HepG2 (cell line): Measurements from ENCODE around the gene KDM2B. TPM values are rescaled to one million over a fixed set of nuclear protein-coding genes. Genes with fewer than 3 reads are reported as not detected.
A peak's percentile ranks its signal among the peaks of the same experiment; 100 is the strongest.

Source experiments
- AKAP8 ChIP-seq: sonication (generic); formaldehyde crosslinking; IDR thresholded peaks from 2 replicates; pipeline ENCODE4 v1.5.1; 2020; ENCODE audit warnings: mild to moderate bottlenecking, missing genetic modification reagents
- CC2D1A ChIP-seq: sonication (generic); formaldehyde crosslinking; IDR thresholded peaks from 2 replicates; pipeline ENCODE4 v1.8.1; 2023; ENCODE audit warnings: mild to moderate bottlenecking, missing genetic modification reagents
- CHD2 ChIP-seq: IDR thresholded peaks from 2 replicates; pipeline ENCODE4 v1.6.1; 2011; ENCODE audit warnings: low read depth, low read length, improper control_type of control experiment
- EEA1 ChIP-seq: sonication (generic); formaldehyde crosslinking; IDR thresholded peaks from 2 replicates; pipeline ENCODE4 v1.5.1; 2020; ENCODE audit warnings: mild to moderate bottlenecking, missing genetic modification reagents, borderline replicate concordance
- GATAD2A ChIP-seq: IDR thresholded peaks from 2 replicates; pipeline ENCODE4 v1.6.1; 2016
- GZF1 ChIP-seq: sonication (generic); formaldehyde crosslinking; IDR thresholded peaks from 2 replicates; pipeline ENCODE4 v1.5.1; 2020; ENCODE audit warnings: mild to moderate bottlenecking, missing genetic modification reagents
- HDAC6 ChIP-seq: fragments of 200-600 bp; sonication (generic); IDR thresholded peaks from 2 replicates; pipeline ENCODE4 v1.7.0; 2017; ENCODE audit warnings: mild to moderate bottlenecking, antibody characterized with exemption, low read length, low read depth
- HIVEP1 ChIP-seq: sonication (generic); formaldehyde crosslinking; IDR thresholded peaks from 2 replicates; pipeline ENCODE4 v1.4.0; 2020; ENCODE audit warnings: mild to moderate bottlenecking, missing genetic modification reagents
- HOXA9 ChIP-seq: sonication (generic); formaldehyde crosslinking; IDR thresholded peaks from 2 replicates; pipeline ENCODE4 v1.8.1; 2022; ENCODE audit warnings: missing genetic modification reagents, mild to moderate bottlenecking, moderate library complexity, borderline replicate concordance
- KDM2A ChIP-seq: sonication (generic); formaldehyde crosslinking; IDR thresholded peaks from 2 replicates; pipeline ENCODE4 v1.4.0; 2020; ENCODE audit warnings: low read depth, missing genetic modification reagents, borderline replicate concordance
- KMT2A ChIP-seq: sonication (generic); formaldehyde crosslinking; IDR thresholded peaks from 2 replicates; pipeline ENCODE4 v1.4.0; 2020; ENCODE audit warnings: missing genetic modification reagents
- SIN3A ChIP-seq: IDR thresholded peaks from 2 replicates; pipeline ENCODE4 v1.6.1; 2011; ENCODE audit warnings: low read depth, mild to moderate bottlenecking, control low read depth, low read length, borderline replicate concordance
- SOX13 ChIP-seq, 3 experiments: fragments of 450-650 bp in 1 of 3; sonication (generic) in 1 of 3; formaldehyde crosslinking in 1 of 3; IDR thresholded peaks in 2 of 3; conservative IDR thresholded peaks in 1 of 3; 2 replicates each; pipeline versions ENCODE4 v1.5.0 to v1.6.1; 2016 to 2020; ENCODE audit warnings: antibody characterized with exemption in 1 of 3, mild to moderate bottlenecking in 1 of 3, missing compliant biosample characterization in 1 of 3, missing genetic modification reagents in 1 of 3, moderate library complexity in 1 of 3
- ZNF235 ChIP-seq: sonication (generic); formaldehyde crosslinking; IDR thresholded peaks from 2 replicates; pipeline ENCODE4 v1.8.1; 2023; ENCODE audit warnings: mild to moderate bottlenecking, missing genetic modification reagents, borderline replicate concordance
- ZNF781 ChIP-seq: sonication (generic); formaldehyde crosslinking; IDR thresholded peaks from 2 replicates; pipeline ENCODE4 v1.5.1; 2020; ENCODE audit warnings: borderline replicate concordance, mild to moderate bottlenecking, missing genetic modification reagents; ENCODE audit errors: not compliant biosample characterization
- ZSCAN29 ChIP-seq: sonication (generic); formaldehyde crosslinking; conservative IDR thresholded peaks from 2 replicates; pipeline ENCODE4 v1.4.0; 2020; ENCODE audit warnings: mild to moderate bottlenecking, missing genetic modification reagents
- polyA plus RNA-seq, 8 experiments: library from polyadenylated mRNA; depleted of rRNA in 3 of 8; stranded (reverse) in 7 of 8; unstranded in 1 of 8; fragments of >200 nt; fragmentation: Illumina TruSeq in 4 of 8; extraction: Trizol in 4 of 8; gene quantifications; 2 replicates each; pipeline versions ENCODE4 v1.2.1 to v1.2.3, GENCODE V29; 2011 to 2016; ENCODE audit warnings: low read depth in 4 of 8, missing spikeins in 1 of 8, mixed read lengths in 1 of 8; ENCODE audit not compliant: insufficient read depth in 1 of 8
- total RNA-seq, 5 experiments: library from RNA; depleted of rRNA; stranded (reverse); fragments of >200 nt; fragmentation: Illumina TruSeq; extraction: Trizol; gene quantifications; 2 replicates each; pipeline ENCODE4 v1.2.3, GENCODE V29; 2016; ENCODE audit warnings: low read depth in 1 of 5
- TF ChIP-seq, protein P1 (sequence below): sonication (generic); formaldehyde crosslinking; IDR thresholded peaks from 2 replicates; pipeline ENCODE4 v1.4.0; 2020; ENCODE audit warnings: missing genetic modification reagents, borderline replicate concordance
- TF ChIP-seq, protein P2 (sequence below): sonication (generic); formaldehyde crosslinking; IDR thresholded peaks from 2 replicates; pipeline ENCODE4 v1.4.0; 2020; ENCODE audit warnings: missing genetic modification reagents
- TF ChIP-seq, protein P3 (sequence below): sonication (generic); formaldehyde crosslinking; IDR thresholded peaks from 2 replicates; pipeline ENCODE4 v1.4.0; 2020; ENCODE audit warnings: missing genetic modification reagents, low read depth, mild to moderate bottlenecking, borderline replicate concordance
- TF ChIP-seq, protein P4 (sequence below): sonication (generic); formaldehyde crosslinking; IDR thresholded peaks from 2 replicates; pipeline ENCODE4 v1.4.0; 2020; ENCODE audit warnings: mild to moderate bottlenecking, missing genetic modification reagents
- TF ChIP-seq, protein P5 (sequence below): sonication (generic); formaldehyde crosslinking; IDR thresholded peaks from 2 replicates; pipeline ENCODE4 v1.5.0; 2020; ENCODE audit warnings: mild to moderate bottlenecking, low read depth, missing genetic modification reagents, borderline replicate concordance
- TF ChIP-seq, protein P6 (sequence below): sonication (generic); formaldehyde crosslinking; IDR thresholded peaks from 2 replicates; pipeline ENCODE4 v1.8.0; 2022; ENCODE audit warnings: mild to moderate bottlenecking, missing genetic modification reagents, moderate library complexity

The KDM2B gene
- total and polyA plus RNA-seq, 2 of the 13 experiments (the other 11 are each of a cell fraction or from before 2014, with no cell fraction given): 17.5 to 26.1 TPM

DNA sequence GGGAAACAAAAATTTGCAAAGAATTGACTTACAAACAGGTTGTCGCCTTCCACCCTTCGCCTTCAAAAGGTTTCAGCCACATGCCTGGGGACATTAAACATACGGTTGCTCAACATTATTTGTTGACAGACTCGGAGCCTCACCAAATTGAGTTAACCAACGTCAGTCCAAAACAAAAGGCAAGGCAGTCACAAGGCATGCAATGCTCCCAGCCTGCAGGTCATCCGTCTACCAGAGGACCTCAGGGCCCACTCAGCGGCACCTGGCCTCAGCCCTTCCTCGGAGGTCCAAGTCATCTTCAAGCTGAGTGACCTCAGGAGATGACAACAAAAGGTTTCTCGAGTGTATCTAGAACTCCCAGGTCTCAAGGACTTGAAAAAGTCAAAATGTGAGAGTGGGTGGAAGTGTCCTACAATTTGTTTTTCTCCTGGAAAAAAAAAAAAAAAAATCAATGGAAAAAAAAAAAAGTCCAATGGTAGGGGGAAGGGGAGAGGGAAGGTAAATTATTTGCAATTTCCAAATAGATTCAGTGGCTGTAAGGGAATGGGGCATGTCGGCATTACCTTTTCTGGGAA is 64.3 kb downstream of the KDM2B start (continued):
- TF ChIP-seq, protein P1, sequence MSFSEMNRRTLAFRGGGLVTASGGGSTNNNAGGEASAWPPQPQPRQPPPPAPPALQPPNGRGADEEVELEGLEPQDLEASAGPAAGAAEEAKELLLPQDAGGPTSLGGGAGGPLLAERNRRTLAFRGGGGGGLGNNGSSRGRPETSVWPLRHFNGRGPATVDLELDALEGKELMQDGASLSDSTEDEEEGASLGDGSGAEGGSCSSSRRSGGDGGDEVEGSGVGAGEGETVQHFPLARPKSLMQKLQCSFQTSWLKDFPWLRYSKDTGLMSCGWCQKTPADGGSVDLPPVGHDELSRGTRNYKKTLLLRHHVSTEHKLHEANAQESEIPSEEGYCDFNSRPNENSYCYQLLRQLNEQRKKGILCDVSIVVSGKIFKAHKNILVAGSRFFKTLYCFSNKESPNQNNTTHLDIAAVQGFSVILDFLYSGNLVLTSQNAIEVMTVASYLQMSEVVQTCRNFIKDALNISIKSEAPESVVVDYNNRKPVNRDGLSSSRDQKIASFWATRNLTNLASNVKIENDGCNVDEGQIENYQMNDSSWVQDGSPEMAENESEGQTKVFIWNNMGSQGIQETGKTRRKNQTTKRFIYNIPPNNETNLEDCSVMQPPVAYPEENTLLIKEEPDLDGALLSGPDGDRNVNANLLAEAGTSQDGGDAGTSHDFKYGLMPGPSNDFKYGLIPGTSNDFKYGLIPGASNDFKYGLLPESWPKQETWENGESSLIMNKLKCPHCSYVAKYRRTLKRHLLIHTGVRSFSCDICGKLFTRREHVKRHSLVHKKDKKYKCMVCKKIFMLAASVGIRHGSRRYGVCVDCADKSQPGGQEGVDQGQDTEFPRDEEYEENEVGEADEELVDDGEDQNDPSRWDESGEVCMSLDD (CRISPR knock-in tag): peak; percentile 71; the same call in 1 of the 2 replicates
- TF ChIP-seq GATAD2A (CRISPR knock-in tag) (peak; percentile 90), SIN3A (no peak), CHD2 (no peak), HDAC6 (no peak), HIVEP1 (CRISPR knock-in tag) (no peak), KMT2A (peak; percentile 68; the same call in 1 of the 2 replicates), SOX13 (IDR thresholded peaks at IDR 0.05) (peak; percentile 53; the same call in 1 of the 2 replicates), SOX13 (CRISPR knock-in tag; conservative IDR thresholded peaks at IDR 0.05 in 1 of 2, IDR thresholded peaks at IDR 0.05 in 1 of 2) (peak in 1 of 2 experiments; percentile 87; a peak in 2 of 4 replicates), ZNF781 (CRISPR knock-in tag) (peak; percentile 78), GZF1 (no peak), CC2D1A (CRISPR knock-in tag) (no peak), HOXA9 (CRISPR knock-in tag) (no peak), KDM2A (CRISPR knock-in tag) (no peak), AKAP8 (CRISPR knock-in tag) (no peak), ZSCAN29 (CRISPR knock-in tag) (no peak), EEA1 (CRISPR knock-in tag) (no peak), ZNF235 (CRISPR knock-in tag) (no peak)
- TF ChIP-seq, protein P2, sequence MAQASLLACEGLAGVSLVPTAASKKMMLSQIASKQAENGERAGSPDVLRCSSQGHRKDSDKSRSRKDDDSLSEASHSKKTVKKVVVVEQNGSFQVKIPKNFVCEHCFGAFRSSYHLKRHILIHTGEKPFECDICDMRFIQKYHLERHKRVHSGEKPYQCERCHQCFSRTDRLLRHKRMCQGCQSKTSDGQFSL (CRISPR knock-in tag): no peak
- TF ChIP-seq, protein P3, sequence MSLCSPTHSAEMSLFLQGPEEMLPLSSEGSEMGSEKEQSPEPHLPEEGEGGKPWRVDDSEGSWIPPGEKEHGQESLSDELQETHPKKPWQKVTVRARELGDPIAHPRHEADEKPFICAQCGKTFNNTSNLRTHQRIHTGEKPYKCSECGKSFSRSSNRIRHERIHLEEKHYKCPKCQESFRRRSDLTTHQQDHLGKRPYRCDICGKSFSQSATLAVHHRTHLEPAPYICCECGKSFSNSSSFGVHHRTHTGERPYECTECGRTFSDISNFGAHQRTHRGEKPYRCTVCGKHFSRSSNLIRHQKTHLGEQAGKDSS (CRISPR knock-in tag): peak; percentile 28; the same call in 1 of the 2 replicates
- TF ChIP-seq, protein P4, sequence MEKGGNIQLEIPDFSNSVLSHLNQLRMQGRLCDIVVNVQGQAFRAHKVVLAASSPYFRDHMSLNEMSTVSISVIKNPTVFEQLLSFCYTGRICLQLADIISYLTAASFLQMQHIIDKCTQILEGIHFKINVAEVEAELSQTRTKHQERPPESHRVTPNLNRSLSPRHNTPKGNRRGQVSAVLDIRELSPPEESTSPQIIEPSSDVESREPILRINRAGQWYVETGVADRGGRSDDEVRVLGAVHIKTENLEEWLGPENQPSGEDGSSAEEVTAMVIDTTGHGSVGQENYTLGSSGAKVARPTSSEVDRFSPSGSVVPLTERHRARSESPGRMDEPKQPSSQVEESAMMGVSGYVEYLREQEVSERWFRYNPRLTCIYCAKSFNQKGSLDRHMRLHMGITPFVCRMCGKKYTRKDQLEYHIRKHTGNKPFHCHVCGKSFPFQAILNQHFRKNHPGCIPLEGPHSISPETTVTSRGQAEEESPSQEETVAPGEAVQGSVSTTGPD (CRISPR knock-in tag): peak; percentile 55; the same call in 1 of the 2 replicates
- TF ChIP-seq, protein P5, sequence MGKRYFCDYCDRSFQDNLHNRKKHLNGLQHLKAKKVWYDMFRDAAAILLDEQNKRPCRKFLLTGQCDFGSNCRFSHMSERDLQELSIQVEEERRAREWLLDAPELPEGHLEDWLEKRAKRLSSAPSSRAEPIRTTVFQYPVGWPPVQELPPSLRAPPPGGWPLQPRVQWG: no peak
- TF ChIP-seq, protein P6, sequence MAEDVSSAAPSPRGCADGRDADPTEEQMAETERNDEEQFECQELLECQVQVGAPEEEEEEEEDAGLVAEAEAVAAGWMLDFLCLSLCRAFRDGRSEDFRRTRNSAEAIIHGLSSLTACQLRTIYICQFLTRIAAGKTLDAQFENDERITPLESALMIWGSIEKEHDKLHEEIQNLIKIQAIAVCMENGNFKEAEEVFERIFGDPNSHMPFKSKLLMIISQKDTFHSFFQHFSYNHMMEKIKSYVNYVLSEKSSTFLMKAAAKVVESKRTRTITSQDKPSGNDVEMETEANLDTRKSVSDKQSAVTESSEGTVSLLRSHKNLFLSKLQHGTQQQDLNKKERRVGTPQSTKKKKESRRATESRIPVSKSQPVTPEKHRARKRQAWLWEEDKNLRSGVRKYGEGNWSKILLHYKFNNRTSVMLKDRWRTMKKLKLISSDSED: no peak
